NT2/D1 (cell line): Measurements from ENCODE around the gene SERPINF2.
A peak's percentile ranks its signal among the peaks of the same experiment; 100 is the strongest.
"Not testable (repeated sequence)": the region's sequence is repeated elsewhere in the genome, so short reads cannot be mapped to it uniquely, and the experiment has no call there.

Source experiments
- DNase-seq: peaks from one replicate; pipeline ENCODE4 v3.0.0-alpha.2; 2011; ENCODE audit warnings: low read depth, low spot score
- H3K27me3 ChIP-seq: 2 replicates; pipeline ENCODE4 v1.6.0; 2011; ENCODE audit warnings: mild to moderate bottlenecking; ENCODE audit not compliant: insufficient read length, insufficient read depth
- H3K36me3 ChIP-seq: 2 replicates; pipeline ENCODE4 v1.6.1; 2011; ENCODE audit warnings: mild to moderate bottlenecking, low read length, mixed read lengths; ENCODE audit not compliant: insufficient read depth, insufficient read length
- H3K4me1 ChIP-seq: 2 replicates; pipeline ENCODE4 v1.5.1; 2011; ENCODE audit not compliant: insufficient read depth, insufficient read length
- H3K4me3 ChIP-seq: 2 replicates; pipeline ENCODE4 v1.5.1; 2011; ENCODE audit warnings: low read depth; ENCODE audit not compliant: insufficient read length
- H3K9ac ChIP-seq: 2 replicates; pipeline ENCODE4 v1.6.0; 2011; ENCODE audit warnings: low read depth; ENCODE audit not compliant: insufficient read length
- H3K9me3 ChIP-seq: 2 replicates; pipeline ENCODE4 v1.5.1; 2011; ENCODE audit warnings: mild to moderate bottlenecking, low read length; ENCODE audit not compliant: insufficient read depth
- SUZ12 ChIP-seq: IDR thresholded peaks from 2 replicates; pipeline ENCODE4 v1.6.1; 2011; ENCODE audit not compliant: insufficient read length, insufficient read depth; ENCODE audit errors: extremely low read depth
- YY1 ChIP-seq: IDR thresholded peaks from 2 replicates; pipeline ENCODE4 v1.6.1; 2011; ENCODE audit not compliant: insufficient read length, insufficient read depth
- ZNF274 ChIP-seq: IDR thresholded peaks from 2 replicates; pipeline ENCODE4 v1.6.1; 2011; ENCODE audit warnings: mild to moderate bottlenecking, low read depth, low read length

The SERPINF2 gene

DNA sequence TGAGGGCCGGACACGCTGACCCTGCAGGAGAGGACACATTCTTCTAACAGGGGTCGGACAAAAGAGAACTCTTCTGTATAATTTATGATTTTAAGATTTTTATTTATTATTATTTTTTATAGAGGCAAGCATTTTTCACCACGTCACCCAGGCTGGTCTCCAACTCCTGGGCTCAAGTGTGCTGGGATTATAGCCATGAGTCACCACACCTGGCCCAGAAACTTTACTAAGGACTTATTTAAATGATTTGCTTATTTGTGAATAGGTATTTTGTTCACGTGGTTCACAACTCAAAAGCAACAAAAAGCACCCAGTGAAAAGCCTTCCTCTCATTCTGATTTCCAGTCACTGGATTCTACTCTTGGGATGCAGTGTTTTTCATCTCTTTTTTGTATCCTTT lies 16.9 kb downstream of the SERPINF2 start:
- TF ChIP-seq SUZ12: no peak
- TF ChIP-seq ZNF274: no peak
- TF ChIP-seq YY1: no peak

DNA sequence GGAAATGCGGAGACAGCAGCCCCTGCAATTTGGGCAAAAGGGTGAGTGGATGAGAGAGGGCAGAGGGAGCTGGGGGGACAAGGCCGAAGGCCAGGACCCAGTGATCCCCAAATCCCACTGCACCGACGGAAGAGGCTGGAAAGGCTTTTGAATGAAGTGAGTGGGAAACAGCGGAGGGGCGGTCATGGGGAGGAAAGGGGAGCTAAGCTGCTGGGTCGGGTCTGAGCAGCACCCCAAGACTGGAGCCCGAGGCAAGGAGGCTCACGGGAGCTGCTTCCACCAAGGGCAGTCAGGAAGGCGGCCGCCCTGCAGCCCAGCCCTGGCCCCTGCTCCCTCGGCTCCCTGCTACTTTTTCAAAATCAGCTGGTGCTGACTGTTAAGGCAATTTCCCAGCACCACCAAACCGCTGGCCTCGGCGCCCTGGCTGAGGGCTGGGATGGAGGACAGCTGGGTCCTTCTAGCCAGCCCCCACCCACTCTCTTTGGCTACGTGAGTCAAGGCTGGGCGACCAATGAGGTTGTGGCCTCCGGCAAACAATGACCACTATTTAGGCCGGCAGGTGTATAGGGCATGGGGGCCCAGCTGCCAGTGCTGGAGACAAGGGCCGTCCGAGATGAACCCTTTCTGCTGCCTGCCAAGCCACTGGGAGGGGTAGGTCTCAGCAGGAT lies 19.7 kb downstream of the SERPINF2 start:
- DNase-seq: no peak
- H3K4me3 ChIP-seq: peak overlapping the region; percentile 56
- no peaks in the 10 kb centered on the region for H3K9me3 ChIP-seq
- H3K9ac ChIP-seq: peak overlapping the region; percentile 76
- TF ChIP-seq SUZ12 (no peak), ZNF274 (no peak), YY1 (no peak)
- no peaks in the 10 kb centered on the region for H3K27me3 ChIP-seq
- H3K36me3 ChIP-seq: peaks cover 1% of the 10 kb centered on the region
- peaks cover 13% of the 10 kb centered on the region for H3K4me1 ChIP-seq

More for the DNA sequence above, 16.9 kb downstream of the SERPINF2 start:
- peaks cover 9% of the 10 kb centered on the region for H3K4me1 ChIP-seq
- no peak overlapping the region for H3K4me3 ChIP-seq
- H3K27me3 ChIP-seq: no peaks in the 10 kb centered on the region
- no peaks in the 10 kb centered on the region for H3K9me3 ChIP-seq
- H3K36me3 ChIP-seq: no peaks in the 10 kb centered on the region
- H3K9ac ChIP-seq: no peak overlapping the region
- no peak for DNase-seq

DNA sequence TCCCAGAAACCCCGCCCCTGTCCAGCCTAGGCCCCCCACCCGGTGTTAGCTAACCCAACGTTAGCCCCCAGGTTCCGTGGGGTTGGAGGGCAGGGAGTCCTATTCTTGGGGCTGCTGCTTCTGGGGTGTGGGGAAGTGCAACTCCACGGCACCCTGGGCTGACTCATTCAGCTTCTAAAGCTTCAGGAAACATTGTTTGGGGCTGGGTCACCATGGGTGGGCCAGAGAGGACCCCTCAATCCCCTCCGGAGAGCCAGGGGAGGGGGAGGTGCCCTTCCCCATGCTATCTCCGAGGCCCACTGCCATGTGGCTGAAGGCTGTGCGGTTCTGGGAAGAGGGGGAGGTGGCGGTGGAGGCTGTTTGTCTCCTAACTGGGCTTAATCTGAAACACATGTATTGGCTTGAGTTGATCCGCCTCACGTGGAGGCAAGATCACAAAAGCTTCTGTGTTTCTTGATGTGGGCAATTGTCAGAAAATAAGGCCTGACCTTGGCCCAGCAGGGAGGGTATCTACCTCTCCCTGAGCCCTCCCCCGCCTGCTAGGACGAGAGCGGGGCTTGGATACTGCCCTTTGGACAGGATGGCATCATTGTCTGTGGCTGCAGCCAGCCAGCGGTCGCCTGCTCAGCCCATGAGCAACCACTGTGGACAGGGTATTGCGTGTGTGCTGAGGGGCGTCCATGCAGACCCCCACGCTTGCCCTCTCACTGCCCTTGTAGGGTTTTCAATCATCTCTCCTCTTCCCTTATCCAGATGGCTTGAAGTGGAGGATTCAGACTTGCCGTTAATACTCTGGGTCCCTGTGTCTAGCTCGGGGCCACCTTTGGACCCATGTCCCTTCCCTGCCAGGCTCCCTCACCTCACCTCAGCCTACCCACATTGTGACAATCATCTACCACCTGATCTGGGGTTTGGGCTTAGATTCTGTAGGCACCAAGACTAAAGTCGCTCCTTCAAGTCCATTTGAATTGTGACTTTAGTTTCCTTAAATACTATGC lies 20.5 kb downstream of the SERPINF2 start:
- H3K9ac ChIP-seq: peak overlapping the region; percentile 70
- no peaks in the 10 kb centered on the region for H3K27me3 ChIP-seq
- H3K4me1 ChIP-seq: peaks cover 13% of the 10 kb centered on the region
- H3K36me3 ChIP-seq: peaks cover 6% of the 10 kb centered on the region
- H3K9me3 ChIP-seq: no peaks in the 10 kb centered on the region
- TF ChIP-seq SUZ12 (no peak), ZNF274 (no peak), YY1 (no peak)
- H3K4me3 ChIP-seq: peak overlapping the region; percentile 56
- DNase-seq: no peak

DNA sequence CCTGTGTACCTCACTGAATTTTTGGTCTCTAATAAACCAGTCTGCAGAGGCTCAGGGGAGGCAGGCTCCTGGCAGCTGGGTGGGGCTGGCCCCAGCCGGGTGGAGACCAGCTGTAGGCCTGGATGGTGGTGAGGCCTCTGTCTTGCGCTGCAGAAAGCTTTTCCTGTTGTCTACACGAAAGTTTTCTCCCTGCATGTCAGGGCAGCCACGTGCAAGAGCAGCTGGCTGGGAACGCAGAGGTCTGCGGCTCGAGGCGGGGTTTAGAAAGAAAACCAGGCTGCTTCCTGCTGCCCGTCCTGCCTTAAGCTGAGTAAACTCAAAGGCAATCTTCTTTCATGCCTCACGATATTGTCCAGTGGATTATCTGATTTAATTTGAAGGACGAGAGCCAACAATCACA lies 21.6 kb downstream of the SERPINF2 start:
- Histone ChIP-seq H3K36me3 (peaks cover 6% of the 10 kb centered on the region), H3K9me3 (no peaks in the 10 kb centered on the region), H3K4me3 (no peak overlapping the region), H3K4me1 (peaks cover 13% of the 10 kb centered on the region), H3K27me3 (no peaks in the 10 kb centered on the region), H3K9ac (no peak overlapping the region)
- no peak for DNase-seq
- TF ChIP-seq YY1: no peak
- TF ChIP-seq ZNF274: no peak
- no peak for TF ChIP-seq SUZ12

DNA sequence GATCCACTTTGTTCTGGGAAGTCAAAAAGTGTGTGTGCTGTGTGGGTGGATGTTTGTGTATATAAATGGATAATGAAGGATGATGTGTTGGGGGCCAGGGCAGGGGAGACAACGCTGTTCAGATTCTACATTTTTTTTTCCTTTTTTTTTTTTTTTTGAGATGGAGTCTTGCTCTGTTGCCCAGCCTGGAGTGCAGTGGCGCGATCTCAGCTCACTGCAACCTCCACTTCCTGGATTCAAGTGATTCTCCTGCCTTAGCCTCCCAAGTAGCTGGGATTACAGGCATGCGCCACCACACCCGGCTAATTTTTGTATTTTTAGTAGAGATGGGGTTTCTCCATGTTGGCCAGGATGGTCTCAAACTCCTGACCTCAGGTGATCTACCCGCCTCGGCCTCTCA lies 22.0 kb downstream of the SERPINF2 start:
- not testable (repeated sequence) for H3K9ac ChIP-seq, H3K36me3 ChIP-seq, DNase-seq, H3K9me3 ChIP-seq, H3K4me3 ChIP-seq, H3K27me3 ChIP-seq
- peaks cover 13% of the 10 kb centered on the region for H3K4me1 ChIP-seq

DNA sequence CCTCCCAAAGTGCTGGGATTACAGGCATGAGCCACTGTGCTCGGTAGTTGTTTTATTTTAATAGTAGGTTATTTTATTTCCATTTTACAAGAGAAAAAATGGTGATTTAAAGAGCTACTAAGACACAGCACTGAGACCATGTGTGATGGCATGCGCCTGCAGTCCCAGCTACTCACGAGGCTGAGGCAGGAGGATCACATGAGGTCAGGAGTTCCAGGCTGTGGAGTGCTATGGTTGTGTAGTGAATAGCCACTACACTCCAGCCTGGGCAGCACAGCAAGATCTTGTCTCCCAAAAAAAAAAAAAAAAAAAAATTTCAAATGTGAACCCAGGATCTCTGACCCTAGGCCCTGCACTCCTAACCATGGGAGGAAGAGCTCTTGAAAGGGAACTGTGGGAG lies 22.9 kb downstream of the SERPINF2 start:
- Histone ChIP-seq H3K4me1 (peaks cover 13% of the 10 kb centered on the region), H3K9me3 (no peaks in the 10 kb centered on the region), H3K4me3 (no peak overlapping the region), H3K36me3 (peaks cover 6% of the 10 kb centered on the region), H3K9ac (no peak overlapping the region), H3K27me3 (no peaks in the 10 kb centered on the region)
- no peak for TF ChIP-seq SUZ12
- DNase-seq: no peak

DNA sequence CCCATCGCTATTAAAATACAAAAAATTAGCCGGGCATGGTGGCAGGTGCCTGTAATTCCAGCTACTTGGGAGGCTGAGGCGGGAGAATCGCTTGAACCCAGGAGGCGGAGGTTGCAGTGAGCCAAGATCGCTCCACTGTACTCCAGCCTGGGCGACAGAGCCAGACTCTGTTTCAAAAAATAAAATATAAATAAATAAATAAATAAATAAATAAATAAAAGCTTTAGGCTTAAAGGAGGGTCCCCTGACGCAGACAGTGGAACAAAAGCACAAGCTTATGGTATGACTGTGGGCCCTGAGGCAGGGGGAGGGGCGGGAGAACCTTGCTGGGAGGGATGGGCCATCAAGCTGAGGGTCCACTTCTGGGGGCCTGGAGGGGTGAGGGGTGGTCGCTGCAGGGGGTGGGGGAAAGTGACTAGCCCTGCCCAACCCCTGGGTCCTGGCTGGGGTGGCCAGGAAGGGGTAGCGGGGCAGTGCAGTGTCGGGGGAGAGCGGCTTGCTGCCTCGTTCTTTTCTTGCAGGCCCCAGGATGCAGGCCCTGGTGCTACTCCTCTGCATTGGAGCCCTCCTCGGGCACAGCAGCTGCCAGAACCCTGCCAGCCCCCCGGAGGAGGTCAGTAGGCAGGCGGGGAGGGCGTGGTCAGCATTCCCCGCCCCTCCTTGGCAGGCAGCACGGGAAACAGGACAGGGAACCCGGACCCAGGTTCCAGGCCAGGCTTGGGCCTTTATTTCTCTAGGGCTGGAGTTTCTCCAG lies 23.9 kb downstream of the SERPINF2 start:
- peaks cover 12% of the 10 kb centered on the region for H3K4me1 ChIP-seq
- TF ChIP-seq SUZ12 (no peak), YY1 (no peak), ZNF274 (no peak)
- no peak overlapping the region for H3K9ac ChIP-seq
- H3K9me3 ChIP-seq: no peaks in the 10 kb centered on the region
- H3K27me3 ChIP-seq: no peaks in the 10 kb centered on the region
- no peak for DNase-seq
- no peak overlapping the region for H3K4me3 ChIP-seq
- peaks cover 9% of the 10 kb centered on the region for H3K36me3 ChIP-seq
